GM12892 (cell line): ENCODE data around the gene SLC9A9.

ENCODE experiments used
- POLR2A ChIP-seq: IDR thresholded peaks from 2 replicates; pipeline ENCODE4 v1.6.1; 2011; ENCODE audit warnings: low read depth, low read length, control low read depth
- TAF1 ChIP-seq: IDR thresholded peaks from 2 replicates; pipeline ENCODE4 v1.6.1; 2011; ENCODE audit warnings: low read depth, mild to moderate bottlenecking, control low read depth, low read length, borderline replicate concordance

- TF ChIP-seq TAF1 (no peak), POLR2A (no peak)
These were observed 567.3 kb downstream of the SLC9A9 start for GRCh38 chr3:143280984-143281383.
